OCI-LY1 (cell line): ENCODE data around the gene RAB12.
"Not testable (repeated sequence)": the region's sequence is repeated elsewhere in the genome, so short reads cannot be mapped to it uniquely, and the experiment has no call there.

ENCODE experiments used
- EZH2 ChIP-seq: fragments of 200-600 bp; sonication (generic), shearing (Covaris generic); IDR thresholded peaks from 2 replicates; pipeline ENCODE4 v1.8.0; 2017; ENCODE audit warnings: borderline replicate concordance, mixed run types, mild to moderate bottlenecking, antibody characterized with exemption, low read length, moderate library complexity, mixed read lengths
- TF ChIP-seq, protein P1 (sequence below): fragments of 200-600 bp; sonication (generic), shearing (Covaris generic); IDR thresholded peaks from 2 replicates; pipeline ENCODE4 v1.5.1; 2017; ENCODE audit warnings: mild to moderate bottlenecking, antibody characterized with exemption, low read length, moderate library complexity, mixed read lengths

GRCh38 chr18:8573766-8574165 lies 35.5 kb upstream of the RAB12 start:
- TF ChIP-seq, protein P1, sequence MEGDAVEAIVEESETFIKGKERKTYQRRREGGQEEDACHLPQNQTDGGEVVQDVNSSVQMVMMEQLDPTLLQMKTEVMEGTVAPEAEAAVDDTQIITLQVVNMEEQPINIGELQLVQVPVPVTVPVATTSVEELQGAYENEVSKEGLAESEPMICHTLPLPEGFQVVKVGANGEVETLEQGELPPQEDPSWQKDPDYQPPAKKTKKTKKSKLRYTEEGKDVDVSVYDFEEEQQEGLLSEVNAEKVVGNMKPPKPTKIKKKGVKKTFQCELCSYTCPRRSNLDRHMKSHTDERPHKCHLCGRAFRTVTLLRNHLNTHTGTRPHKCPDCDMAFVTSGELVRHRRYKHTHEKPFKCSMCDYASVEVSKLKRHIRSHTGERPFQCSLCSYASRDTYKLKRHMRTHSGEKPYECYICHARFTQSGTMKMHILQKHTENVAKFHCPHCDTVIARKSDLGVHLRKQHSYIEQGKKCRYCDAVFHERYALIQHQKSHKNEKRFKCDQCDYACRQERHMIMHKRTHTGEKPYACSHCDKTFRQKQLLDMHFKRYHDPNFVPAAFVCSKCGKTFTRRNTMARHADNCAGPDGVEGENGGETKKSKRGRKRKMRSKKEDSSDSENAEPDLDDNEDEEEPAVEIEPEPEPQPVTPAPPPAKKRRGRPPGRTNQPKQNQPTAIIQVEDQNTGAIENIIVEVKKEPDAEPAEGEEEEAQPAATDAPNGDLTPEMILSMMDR, result not testable (repeated sequence)
- not testable (repeated sequence) for TF ChIP-seq EZH2
